H1 (cell line): ENCODE results near the gene MEA1. TPM values are rescaled to one million over a fixed set of nuclear protein-coding genes. Genes with fewer than 3 reads are reported as not detected.

ENCODE experiments used
- CTCF ChIA-PET: fragments of 300-600 bp; sonication (Branson Sonifier 250); formaldehyde crosslinking; loops from one replicate; lab custom pipeline; 2021; ENCODE audit not compliant: partially characterized antibody; lab: Charles Lee
- POLR2A ChIA-PET: fragments of 300-600 bp; sonication (Branson Sonifier 250); formaldehyde crosslinking; loops from one replicate; lab custom pipeline; 2021; ENCODE audit warnings: inconsistent platforms; ENCODE audit not compliant: partially characterized antibody; lab: Charles Lee
- DNase-seq, 2 experiments: peaks; one replicate each; pipeline versions ENCODE4 v3.0.0 to v3.0.0-alpha.2; 2010 to 2022; ENCODE audit warnings: low spot score in 2 of 2, low read depth in 1 of 2, mixed read lengths in 1 of 2
- FAIRE-seq: peaks from 2 replicates; lab custom pipeline; 2011; peaks lifted over from hg19 to GRCh38; lab: Jason Lieb, UNC
- H2AFZ ChIP-seq: 2 replicates; pipeline ENCODE4 v1.8.1; 2012; ENCODE audit warnings: low read length, inconsistent platforms
- H2AK5ac ChIP-seq: 2 replicates; pipeline ENCODE4 v1.6.1; 2013; ENCODE audit warnings: low read depth, low read length
- H2BK120ac ChIP-seq: replicated peaks from 2 replicates; pipeline ENCODE3; 2013; ENCODE audit warnings: low read depth, low read length, inconsistent platforms
- H2BK12ac ChIP-seq: 2 replicates; pipeline ENCODE4 v1.6.1; 2013; ENCODE audit warnings: low read depth, low read length
- H2BK15ac ChIP-seq: 2 replicates; pipeline ENCODE4 v1.6.1; 2013; ENCODE audit warnings: low read length
- H2BK20ac ChIP-seq: 2 replicates; pipeline ENCODE4 v1.6.1; 2013; ENCODE audit warnings: low read length
- H2BK5ac ChIP-seq: 2 replicates; pipeline ENCODE4 v1.6.1; 2013; ENCODE audit warnings: low read depth, low read length
- H3K14ac ChIP-seq: 2 replicates; pipeline ENCODE4 v1.6.1; 2013; ENCODE audit warnings: inconsistent platforms; ENCODE audit not compliant: insufficient read length
- H3K18ac ChIP-seq: 2 replicates; pipeline ENCODE4 v1.6.1; 2013; ENCODE audit warnings: low read length; ENCODE audit errors: extremely low read depth
- H3K23ac ChIP-seq: 2 replicates; pipeline ENCODE4 v1.6.1; 2013; ENCODE audit warnings: inconsistent platforms; ENCODE audit not compliant: insufficient read length
- H3K23me2 ChIP-seq: 2 replicates; pipeline ENCODE4 v1.6.1; 2013; ENCODE audit warnings: low read depth, low read length
- H3K27ac ChIP-seq: 2 replicates; pipeline ENCODE4 v1.6.1; 2011; ENCODE audit warnings: low read depth, low read length, inconsistent platforms
- H3K27me3 ChIP-seq, 4 experiments: replicated peaks in 1 of 4; 1 replicate in 1 of 4; 2 replicates in 3 of 4; pipeline versions ENCODE4 v1.6.1 to v1.8.1; 2011 to 2013; ENCODE audit warnings: low read length in 3 of 4, mild to moderate bottlenecking in 3 of 4, inconsistent platforms in 2 of 4, mixed read lengths in 2 of 4, moderate library complexity in 1 of 4; ENCODE audit not compliant: control insufficient read depth in 3 of 4, insufficient read depth in 3 of 4; ENCODE audit errors: extremely low read depth in 1 of 4
- H3K36me3 ChIP-seq, 4 experiments: 2 replicates each; pipeline versions ENCODE4 v1.6.1 to v1.8.1; 2011 to 2013; ENCODE audit warnings: mild to moderate bottlenecking in 4 of 4, low read length in 3 of 4, moderate library complexity in 2 of 4, control low read depth in 1 of 4, inconsistent platforms in 1 of 4; ENCODE audit not compliant: insufficient read depth in 4 of 4, control insufficient read depth in 2 of 4
- H3K4ac ChIP-seq: replicated peaks from 2 replicates; pipeline ENCODE3; 2013; ENCODE audit warnings: low read length, low read depth, mixed read lengths, inconsistent platforms; ENCODE audit not compliant: insufficient read length
- H3K4me1 ChIP-seq, 4 experiments: replicated peaks in 1 of 4; 1 replicate in 1 of 4; 2 replicates in 3 of 4; pipeline versions ENCODE4 v1.6.1 to v1.8.1; 2011 to 2013; ENCODE audit warnings: low read length in 3 of 4, inconsistent platforms in 2 of 4, mixed read lengths in 1 of 4; ENCODE audit not compliant: insufficient read depth in 4 of 4, control insufficient read depth in 3 of 4
- H3K4me2 ChIP-seq, 2 experiments: 2 replicates each; pipeline versions ENCODE4 v1.6.1 to v1.8.1; 2011 to 2013; ENCODE audit warnings: low read depth in 2 of 2, low read length in 2 of 2, control low read depth in 1 of 2, inconsistent platforms in 1 of 2, mild to moderate bottlenecking in 1 of 2; ENCODE audit not compliant: insufficient read depth in 1 of 2
- H3K4me3 ChIP-seq, 4 experiments: fragments of 200-600, 300-600 bp in 1 of 4; sonication (generic), shearing (Covaris generic), sonication (Bioruptor Twin) in 1 of 4; 2 replicates each; pipeline versions ENCODE4 v1.5.1 to v1.8.1; 2011 to 2016; ENCODE audit warnings: low read length in 4 of 4, low read depth in 3 of 4, control low read depth in 2 of 4, inconsistent platforms in 2 of 4, mild to moderate bottlenecking in 2 of 4, mixed read lengths in 1 of 4, moderate library complexity in 1 of 4; ENCODE audit not compliant: insufficient read depth in 2 of 4; ENCODE audit errors: extremely low read depth in 1 of 4
- H3K56ac ChIP-seq: replicated peaks from 2 replicates; pipeline ENCODE3; 2013; ENCODE audit warnings: low read depth, mild to moderate bottlenecking, mixed read lengths, low read length, inconsistent platforms; ENCODE audit not compliant: insufficient read length
- H3K79me1 ChIP-seq: 2 replicates; pipeline ENCODE4 v1.6.1; 2013; ENCODE audit warnings: low read depth, low read length, control low read depth
- H3K79me2 ChIP-seq, 2 experiments: 2 replicates each; pipeline versions ENCODE4 v1.6.1 to v1.8.1; 2012 to 2013; ENCODE audit warnings: low read length in 2 of 2, mild to moderate bottlenecking in 2 of 2, inconsistent platforms in 1 of 2; ENCODE audit not compliant: insufficient read depth in 2 of 2, control insufficient read depth in 1 of 2
- H3K9ac ChIP-seq, 4 experiments: replicated peaks in 1 of 4; 1 replicate in 1 of 4; 2 replicates in 3 of 4; pipeline versions ENCODE4 v1.6.1 to v1.8.1; 2011 to 2013; ENCODE audit warnings: low read depth in 3 of 4, low read length in 3 of 4, control low read depth in 2 of 4, mild to moderate bottlenecking in 2 of 4, moderate library complexity in 2 of 4, inconsistent platforms in 1 of 4; ENCODE audit errors: extremely low read depth in 1 of 4
- H3K9me3 ChIP-seq, 2 experiments: 2 replicates each; pipeline versions ENCODE4 v1.6.1 to v1.8.1; 2012 to 2013; ENCODE audit warnings: mild to moderate bottlenecking in 2 of 2, moderate library complexity in 2 of 2, control low read depth in 1 of 2, inconsistent platforms in 1 of 2, low read depth in 1 of 2, low read length in 1 of 2, mixed read lengths in 1 of 2; ENCODE audit not compliant: insufficient read depth in 2 of 2
- H4K20me1 ChIP-seq, 2 experiments: replicated peaks in 1 of 2; 2 replicates each; pipeline versions ENCODE3 to v1.8.1; 2011 to 2013; ENCODE audit warnings: inconsistent platforms in 2 of 2, low read length in 2 of 2, mild to moderate bottlenecking in 1 of 2; ENCODE audit not compliant: insufficient read depth in 2 of 2, control insufficient read depth in 1 of 2
- H4K5ac ChIP-seq: 2 replicates; pipeline ENCODE4 v1.6.1; 2013; ENCODE audit warnings: low read length, low read depth, mixed read lengths, inconsistent platforms; ENCODE audit not compliant: insufficient read length
- H4K8ac ChIP-seq: 2 replicates; pipeline ENCODE4 v1.8.0; 2013; ENCODE audit warnings: mild to moderate bottlenecking, moderate library complexity, low read length, inconsistent platforms; ENCODE audit not compliant: insufficient read depth; ENCODE audit errors: extremely low read depth
- H4K91ac ChIP-seq: replicated peaks from 2 replicates; pipeline ENCODE3; 2013; ENCODE audit warnings: low read length, mixed read lengths, inconsistent platforms; ENCODE audit not compliant: insufficient read length
- E2F6 ChIP-seq: IDR thresholded peaks from 2 replicates; pipeline ENCODE4 v1.6.1; 2012; ENCODE audit warnings: inconsistent platforms
- FOSL1 ChIP-seq: IDR thresholded peaks from 2 replicates; pipeline ENCODE4 v1.6.1; 2011; ENCODE audit warnings: mild to moderate bottlenecking, low read depth, low read length, moderate library complexity; ENCODE audit not compliant: insufficient read depth
- HDAC2 ChIP-seq, 2 experiments: fragments of 300-600 bp in 1 of 2; sonication (generic) in 1 of 2; IDR thresholded peaks; 2 replicates each; pipeline ENCODE4 v1.6.1; 2011 to 2012; ENCODE audit warnings: low read depth in 2 of 2, low read length in 2 of 2, mild to moderate bottlenecking in 2 of 2, moderate library complexity in 2 of 2, borderline replicate concordance in 1 of 2, inconsistent platforms in 1 of 2
- JUN ChIP-seq: IDR thresholded peaks from 2 replicates; pipeline ENCODE4 v1.6.1; 2011; ENCODE audit warnings: low read depth, mild to moderate bottlenecking, improper control_type of control experiment, low read length
- NANOG ChIP-seq: IDR thresholded peaks from 2 replicates; pipeline ENCODE4 v1.6.1; 2011; ENCODE audit warnings: low read length, low read depth, mild to moderate bottlenecking, inconsistent platforms; ENCODE audit not compliant: insufficient read depth, poor library complexity, severe bottlenecking
- POU5F1 ChIP-seq: IDR thresholded peaks from 2 replicates; pipeline ENCODE4 v1.6.1; 2011; ENCODE audit warnings: low read depth, mild to moderate bottlenecking, low read length, moderate library complexity
- RFX5 ChIP-seq: IDR thresholded peaks from 2 replicates; pipeline ENCODE4 v1.6.1; 2011; ENCODE audit warnings: low read depth, low read length, improper control_type of control experiment, borderline replicate concordance
- SIN3A ChIP-seq, 2 experiments: IDR thresholded peaks in 1 of 2; conservative IDR thresholded peaks in 1 of 2; 2 replicates each; pipeline ENCODE4 v1.6.1; 2011 to 2012; ENCODE audit warnings: low read length in 2 of 2, improper control_type of control experiment in 1 of 2, low read depth in 1 of 2, mild to moderate bottlenecking in 1 of 2
- TAF7 ChIP-seq: optimal IDR thresholded peaks from 2 replicates; pipeline ENCODE3; 2011; ENCODE audit warnings: low read depth, mild to moderate bottlenecking, inconsistent platforms, low read length, moderate library complexity, borderline replicate concordance
- TEAD4 ChIP-seq: IDR thresholded peaks from 2 replicates; pipeline ENCODE4 v1.6.1; 2012; ENCODE audit warnings: low read depth, low read length, inconsistent platforms, mixed read lengths
- WGBS, 2 experiments: shearing (Covaris generic) in 1 of 2; methylation state at CpG; one replicate each; pipeline versions ENCODE4 v1.1.6 to v1.1.7; 2013 to 2015; ENCODE audit warnings: low lambda C conversion rate in 2 of 2, mixed read lengths in 2 of 2, inconsistent platforms in 1 of 2, low coverage in 1 of 2, missing lambda C conversion rate in 1 of 2; ENCODE audit not compliant: insufficient replicate concordance in 2 of 2, insufficient coverage in 1 of 2, insufficient read length in 1 of 2; ENCODE audit errors: extremely low coverage in 1 of 2, missing lambda C conversion rate in 1 of 2; 5-methylcytosine and 5-hydroxymethylcytosine counted together
- polyA plus RNA-seq, 7 experiments: library from polyadenylated mRNA; depleted of rRNA in 3 of 7; stranded (reverse) in 5 of 7; unstranded in 2 of 7; fragments of >200 nt in 5 of 7; fragments of 200-250 nt in 2 of 7; gene quantifications; 1 replicate in 5 of 7; 2 replicates in 1 of 7; 4 replicates in 1 of 7; pipeline versions ENCODE4 v1.2.1 to v1.2.3, GENCODE V29; 2011 to 2013; ENCODE audit warnings: missing spikeins in 2 of 7, mixed read lengths in 2 of 7
- total RNA-seq: library from RNA; stranded (reverse); fragmentation: NEBNext Ultra II Directional; extraction: Animal tissue kit (Norgen Biotek cat#: 25700); gene quantifications from 2 replicates; pipeline ENCODE4 v1.2.1, GENCODE V29; 2021
- TF ChIP-seq, protein P1 (sequence below): IDR thresholded peaks from 2 replicates; pipeline ENCODE4 v1.6.1; 2011; ENCODE audit warnings: low read depth, mild to moderate bottlenecking, low read length; ENCODE audit not compliant: insufficient read depth

MEA1 gene
- total and polyA plus RNA-seq, 2 of the 8 experiments (the other 6 are each of a cell fraction or from before 2014, with no cell fraction given), result 94.2 to 96.4 TPM

DNA sequence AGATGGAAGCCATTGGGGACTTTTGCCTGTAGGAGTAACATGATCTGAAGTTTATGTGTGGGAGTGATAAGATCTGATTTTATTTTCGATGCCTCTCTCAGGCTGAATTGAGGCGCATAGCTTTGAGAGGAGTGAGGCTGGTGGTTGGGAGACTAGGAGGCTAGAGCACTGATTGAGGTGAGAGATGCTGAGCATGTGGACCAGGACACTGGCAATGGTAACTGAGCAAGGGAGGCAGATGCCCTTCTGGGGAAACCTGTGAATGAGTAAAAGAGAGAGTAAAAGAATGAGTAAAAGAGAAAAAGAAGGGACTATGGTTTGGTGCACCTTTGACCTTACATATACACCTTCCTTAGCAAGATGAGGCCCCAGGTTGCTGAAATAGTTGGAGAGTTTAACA is 10.7 kb upstream of the MEA1 start:
- Histone ChIP-seq H4K91ac (no peak overlapping the region), H3K36me3 (peaks cover 35 to 62% (median 48%) of the 10 kb centered on the region in 4 experiments), H3K4me2 (no peak overlapping the region), H2BK120ac (no peak overlapping the region), H3K9ac (no peak overlapping the region), H2BK15ac (no peak overlapping the region), H3K23me2 (peaks cover 6% of the 10 kb centered on the region), H3K4me3 (no peak overlapping the region), H4K20me1 (peaks cover 0 to 3% of the 10 kb centered on the region in 2 experiments), H2BK20ac (no peak overlapping the region), H3K79me1 (peaks cover 9% of the 10 kb centered on the region; the same call in 1 of the 2 replicates), H3K27me3 (no peaks in the 10 kb centered on the region), H3K14ac (no peak overlapping the region), H3K23ac (no peak overlapping the region), H3K9me3 (no peaks in the 10 kb centered on the region), H2AFZ (no peak overlapping the region), H3K4me1 (peaks cover 0 to 5% (median 1%) of the 10 kb centered on the region in 4 experiments; a peak in 3 of 7 replicates), H3K79me2 (peaks cover 0 to 28% of the 10 kb centered on the region in 2 experiments; a peak in 3 of 4 replicates), H3K18ac (no peak overlapping the region), H4K8ac (no peak overlapping the region), H4K5ac (no peak overlapping the region), H2AK5ac (no peak overlapping the region), H3K56ac (no peak overlapping the region), H2BK5ac (no peak overlapping the region), H3K4ac (no peak overlapping the region), H3K27ac (no peak overlapping the region), H2BK12ac (no peak overlapping the region)
- DNase-seq, result no peak
- 85% methylated on average over 2 of the region's 2 CpGs; no CpG with 5 or more reads in 1 of the 2 experiments for WGBS, 2 experiments
- POLR2A ChIA-PET, result interaction anchor here (1.1 to 27.9 kb wide), 5 partner anchors 9 to 64 kb away, joined by 3 to 584 read pairs (median 13); partner anchors contain the start of genes CUL7, KLC4, KLHDC3 and MEA1
- no peak for FAIRE-seq
- CTCF ChIA-PET, result interaction anchor here (0.6 to 5.6 kb wide), 6 partner anchors 16 to 148 kb away, joined by 3 to 33 read pairs (median 4); no protein-coding TSS in a partner anchor
- TF ChIP-seq SIN3A (conservative IDR thresholded peaks at IDR 0.05 in 1 of 2, IDR thresholded peaks at IDR 0.05 in 1 of 2; ENCODE audit: low read depth in 1 of 2, low read length in 2 of 2), result no peak
- no peak for TF ChIP-seq POU5F1
- TF ChIP-seq NANOG, result no peak
- no peak for TF ChIP-seq TAF7
- no peak for TF ChIP-seq JUN
- TF ChIP-seq TEAD4, result no peak
- no peak for TF ChIP-seq E2F6
- TF ChIP-seq, protein P1, sequence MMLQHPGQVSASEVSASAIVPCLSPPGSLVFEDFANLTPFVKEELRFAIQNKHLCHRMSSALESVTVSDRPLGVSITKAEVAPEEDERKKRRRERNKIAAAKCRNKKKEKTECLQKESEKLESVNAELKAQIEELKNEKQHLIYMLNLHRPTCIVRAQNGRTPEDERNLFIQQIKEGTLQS, result no peak
- no peak for TF ChIP-seq FOSL1
- TF ChIP-seq HDAC2 (IDR thresholded peaks at IDR 0.05; ENCODE audit: borderline replicate concordance in 1 of 2, low read depth in 2 of 2, low read length in 2 of 2), result no peak
- no peak for TF ChIP-seq RFX5
